HCT116 (cell line): ENCODE results near the gene ADAM19. TPM values are rescaled to one million over a fixed set of nuclear protein-coding genes. Genes with fewer than 3 reads are reported as not detected.

Source experiments
- ATAC-seq: fragments of 200-7000 bp; cut with Tn5 transposase; 2 replicates; pipeline ENCODE4 v1.9.1; 2020; ENCODE audit warnings: mild to moderate bottlenecking, moderate library complexity
- BruUV-seq: library from RNA; stranded (reverse); fragments of 400-500 nt; replicated peaks from 2 replicates; lab custom pipeline; 2021; lab: Mats Ljungman, UMichigan
- CTCF ChIA-PET: fragments of 300-600 bp; sonication (Branson Sonifier 250); formaldehyde crosslinking; loops from one replicate; lab custom pipeline; 2021; ENCODE audit warnings: antibody characterized with exemption; lab: Charles Lee
- POLR2A ChIA-PET: fragments of 300-600, 350-600 bp; sonication (Branson Sonifier 250); formaldehyde crosslinking; loops from one replicate; lab custom pipeline; 2021; ENCODE audit warnings: antibody characterized with exemption; lab: Charles Lee
- RAD21 ChIA-PET, 2 experiments: fragments of 300-600 bp; sonication (Branson Sonifier 250); formaldehyde crosslinking; loops; one replicate each; lab custom pipeline; 2023; ENCODE audit warnings: low total read pairs in 2 of 2; ENCODE audit not compliant: uncharacterized antibody in 2 of 2, unreplicated experiment in 2 of 2, low non-redundant PET in 1 of 2; lab: Charles Lee
- DNase-seq: peaks from one replicate; pipeline ENCODE4 v3.0.0-alpha.2; 2010; ENCODE audit warnings: low read depth, low spot score
- H2AFZ ChIP-seq: fragments of 200-600 bp; shearing (Covaris generic), sonication (generic); 2 replicates; pipeline ENCODE4 v1.6.1; 2017; ENCODE audit warnings: low read depth, mixed run types, mixed read lengths, antibody characterized with exemption, low read length; ENCODE audit not compliant: poor library complexity, severe bottlenecking
- H3K27ac ChIP-seq: 2 replicates; pipeline ENCODE4 v1.5.1; 2012; ENCODE audit warnings: low read depth, low read length
- H3K27me3 ChIP-seq: fragments of 200-600 bp; sonication (generic); 2 replicates; pipeline ENCODE4 v1.6.1; 2016; ENCODE audit warnings: mixed run types, low read length, mixed read lengths; ENCODE audit not compliant: insufficient read depth
- H3K36me3 ChIP-seq, 2 experiments: fragments of 200-500 bp in 1 of 2; fragments of 200-600 bp in 1 of 2; sonication (Bioruptor generic) in 1 of 2; sonication (generic) in 1 of 2; 2 replicates each; pipeline versions ENCODE4 v1.5.1 to v1.6.1; 2014 to 2016; ENCODE audit warnings: low read length in 2 of 2, inconsistent platforms in 1 of 2, mixed read lengths in 1 of 2, mixed run types in 1 of 2; ENCODE audit not compliant: insufficient read depth in 2 of 2, control insufficient read depth in 1 of 2
- H3K4me1 ChIP-seq, 2 experiments: fragments of 200-600 bp in 1 of 2; sonication (generic) in 1 of 2; 2 replicates each; pipeline versions ENCODE4 v1.5.1 to v1.6.1; 2012 to 2017; ENCODE audit warnings: low read length in 2 of 2, inconsistent platforms in 1 of 2, mild to moderate bottlenecking in 1 of 2, mixed read lengths in 1 of 2, mixed run types in 1 of 2, moderate library complexity in 1 of 2; ENCODE audit not compliant: insufficient read depth in 2 of 2, control insufficient read depth in 1 of 2
- H3K4me2 ChIP-seq: fragments of 200-600 bp; sonication (generic); 2 replicates; pipeline ENCODE4 v1.6.1; 2017; ENCODE audit warnings: mixed run types, low read length, mixed read lengths
- H3K4me3 ChIP-seq, 2 experiments: fragments of 200-600 bp in 1 of 2; sonication (generic) in 1 of 2; replicated peaks in 1 of 2; 2 replicates each; pipeline ENCODE4 v1.5.1; 2011 to 2016; ENCODE audit warnings: low read length in 2 of 2, control low read depth in 1 of 2, low read depth in 1 of 2, mild to moderate bottlenecking in 1 of 2, mixed read lengths in 1 of 2, mixed run types in 1 of 2
- H3K79me2 ChIP-seq: fragments of 200-600 bp; sonication (generic); 2 replicates; pipeline ENCODE4 v1.6.1; 2017; ENCODE audit warnings: mild to moderate bottlenecking, mixed run types, low read length, moderate library complexity, mixed read lengths; ENCODE audit not compliant: insufficient read depth
- H3K9ac ChIP-seq: fragments of 200-600 bp; sonication (generic); 2 replicates; pipeline ENCODE4 v1.6.1; 2016; ENCODE audit warnings: low read length, mixed read lengths
- H3K9me2 ChIP-seq: fragments of 200-600 bp; sonication (generic), shearing (Covaris generic); 2 replicates; pipeline ENCODE4 v1.6.1; 2017; ENCODE audit warnings: mixed run types, mild to moderate bottlenecking, moderate library complexity; ENCODE audit not compliant: insufficient read depth
- H3K9me3 ChIP-seq, 2 experiments: fragments of 200-500 bp in 1 of 2; fragments of 200-600 bp in 1 of 2; sonication (Bioruptor generic) in 1 of 2; sonication (generic) in 1 of 2; 2 replicates each; pipeline ENCODE4 v1.6.1; 2014 to 2017; ENCODE audit warnings: low read length in 2 of 2, mixed read lengths in 2 of 2, inconsistent platforms in 1 of 2, low read depth in 1 of 2, mild to moderate bottlenecking in 1 of 2, mixed run types in 1 of 2, moderate library complexity in 1 of 2; ENCODE audit not compliant: control insufficient read depth in 1 of 2, insufficient read depth in 1 of 2
- H4K20me1 ChIP-seq: fragments of 200-600 bp; sonication (generic), shearing (Covaris generic); 2 replicates; pipeline ENCODE4 v1.6.1; 2017; ENCODE audit warnings: mixed run types, mild to moderate bottlenecking, moderate library complexity; ENCODE audit not compliant: insufficient read depth
- CBX3 ChIP-seq: IDR thresholded peaks from 2 replicates; pipeline ENCODE4 v1.6.1; 2012; ENCODE audit warnings: low read depth
- CEBPB ChIP-seq: IDR thresholded peaks from 2 replicates; pipeline ENCODE4 v1.6.1; 2012; ENCODE audit warnings: low read depth
- EGR1 ChIP-seq: IDR thresholded peaks from 2 replicates; pipeline ENCODE4 v1.6.1; 2012; ENCODE audit warnings: low read depth
- ELF1 ChIP-seq: IDR thresholded peaks from 2 replicates; pipeline ENCODE4 v1.6.1; 2012; ENCODE audit warnings: low read depth, borderline replicate concordance
- EZH2 ChIP-seq: fragments of 200-600 bp; sonication (generic); IDR thresholded peaks from 2 replicates; pipeline ENCODE4 v1.6.1; 2017; ENCODE audit warnings: antibody characterized with exemption, mixed run types
- RAD21 ChIP-seq: IDR thresholded peaks from 2 replicates; pipeline ENCODE4 v1.6.1; 2012; ENCODE audit warnings: low read depth, mild to moderate bottlenecking
- REST ChIP-seq: IDR thresholded peaks from 2 replicates; pipeline ENCODE4 v1.6.1; 2012; ENCODE audit warnings: low read depth
- SP1 ChIP-seq: IDR thresholded peaks from 2 replicates; pipeline ENCODE4 v1.6.1; 2012; ENCODE audit warnings: low read depth
- SRF ChIP-seq: IDR thresholded peaks from 2 replicates; pipeline ENCODE4 v1.6.1; 2012; ENCODE audit warnings: low read depth
- TCF7L2 ChIP-seq: IDR thresholded peaks from 2 replicates; pipeline ENCODE4 v1.7.0; 2011; ENCODE audit warnings: borderline replicate concordance, inconsistent platforms; ENCODE audit not compliant: insufficient read depth, insufficient read length; ENCODE audit errors: extremely low read depth
- YY1 ChIP-seq: IDR thresholded peaks from 2 replicates; pipeline ENCODE4 v1.6.1; 2011; ENCODE audit warnings: low read length, low read depth, moderate library complexity, mild to moderate bottlenecking; ENCODE audit not compliant: insufficient replicate concordance; ENCODE audit errors: extremely low read depth
- ZFX ChIP-seq: fragments of 450-650 bp; IDR thresholded peaks from 2 replicates; pipeline ENCODE4 v1.6.1; 2017
- intact Hi-C: fragments of 100-400 bp; cut with micrococcal nuclease; formaldehyde crosslinking; loops from 2 replicates; pipeline ENCODE4 v1.10.0; 2022
- total RNA-seq: library from RNA; stranded (reverse); gene quantifications from one replicate; pipeline ENCODE4 v1.2.1, GENCODE V29; 2021; ENCODE audit not compliant: unreplicated experiment

Gene ADAM19
- total RNA-seq, 1 experiment from 2014 or later: 77.3 TPM

DNA sequence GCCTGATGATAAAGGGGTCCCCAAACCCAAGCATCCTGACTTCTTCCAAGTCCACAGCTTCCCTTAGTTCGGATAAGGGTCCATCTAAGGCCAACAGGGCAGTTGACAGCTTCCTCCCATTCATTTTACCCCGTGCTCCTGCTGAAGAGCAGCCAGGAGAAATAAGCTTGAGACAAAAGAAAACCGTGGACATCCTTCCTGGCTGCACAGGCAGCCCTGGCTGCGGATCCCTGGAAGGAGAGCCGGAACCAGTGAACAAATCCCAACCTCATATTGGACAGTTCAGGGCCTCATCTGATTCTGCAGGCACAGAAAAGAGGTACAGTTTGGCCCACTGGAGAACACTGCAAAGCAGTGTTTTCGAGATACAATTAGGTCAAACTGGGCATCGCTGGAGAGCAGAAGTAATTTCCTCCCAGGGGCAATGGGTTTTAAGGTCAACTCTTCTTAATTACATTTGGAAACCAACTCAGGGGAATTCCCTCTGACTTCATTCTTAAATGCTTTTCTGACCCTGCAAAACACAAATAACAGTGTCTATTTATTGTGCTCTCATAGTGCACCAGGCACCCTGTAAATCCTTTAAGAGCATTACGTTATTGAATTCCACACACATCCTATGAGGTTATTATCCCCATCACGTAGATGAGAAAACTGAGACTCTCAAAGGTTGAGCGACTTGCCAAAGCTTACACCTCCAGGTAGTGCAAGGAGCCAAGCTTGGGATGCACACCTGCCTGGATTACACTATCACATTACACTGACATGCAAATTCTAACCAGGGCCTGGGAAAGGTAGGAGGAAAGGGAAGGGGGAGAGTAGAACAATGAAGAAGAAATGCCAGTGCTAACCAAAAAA, 21.2 kb downstream of the ADAM19 start:
- no peak for ATAC-seq
- BruUV-seq: no TSS peak
- no peaks in the 10 kb centered on the region for H4K20me1 ChIP-seq

More for the DNA sequence above, 21.2 kb downstream of the ADAM19 start:
- no peak overlapping the region for H3K9ac ChIP-seq
- H3K4me1 ChIP-seq: peaks cover 15 to 62% of the 10 kb centered on the region in 2 experiments
- DNase-seq: no peak
- ChIA-PET POLR2A (no interaction called here), RAD21 (no interaction called here), CTCF (no interaction called here)
- no peak overlapping the region for H3K27ac ChIP-seq
- no peaks in the 10 kb centered on the region for H3K27me3 ChIP-seq
- TF ChIP-seq TCF7L2 (no peak), CEBPB (no peak), YY1 (no peak), REST (no peak), SP1 (no peak), SRF (no peak), CBX3 (no peak), EGR1 (no peak), ELF1 (no peak), ZFX (no peak), RAD21 (no peak), EZH2 (no peak)
- intact Hi-C loops: no loop called here
- H3K79me2 ChIP-seq: peaks cover 76% of the 10 kb centered on the region
- no peak overlapping the region for H2AFZ ChIP-seq
- H3K4me2 ChIP-seq: no peak overlapping the region
- H3K4me3 ChIP-seq: no peak overlapping the region
- no peaks in the 10 kb centered on the region for H3K9me3 ChIP-seq
- no peaks in the 10 kb centered on the region for H3K9me2 ChIP-seq
- H3K36me3 ChIP-seq: no peaks in the 10 kb centered on the region
